ENCODE results near the gene PANX2.

Gene PANX2

GRCh38 chr22:50148166-50148500 is 22.4 kb upstream of the PANX2 start:
- ChIA-PET CTCF (interaction anchor here (1.0 to 4.0 kb wide), 12 partner anchors 11 to 96 kb away, joined by 3 to 23 read pairs (median 5); partner anchors contain the start of gene MLC1), POLR2A (interaction anchor here (0.6 kb wide), 1 partner anchor 123 kb away, joined by 6 read pairs; no protein-coding TSS in a partner anchor)
- no peak for DNase-seq (ENCODE audit: extremely low spot score)
- no peak for TF ChIP-seq CTCF (IDR thresholded peaks at IDR 0.05; ENCODE audit: control extremely low read depth, extremely low read depth, low read depth, missing control alignments)

- ChIA-PET CTCF (interaction anchor here (0.6 to 4.0 kb wide), 20 partner anchors 9 to 218 kb away, joined by 3 to 23 read pairs (median 4); partner anchors contain the start of gene MLC1), POLR2A (no interaction called here)
- DNase-seq (ENCODE audit: extremely low spot score) = peak; percentile 92
- peak; percentile 87 for TF ChIP-seq CTCF (IDR thresholded peaks at IDR 0.05; ENCODE audit: control extremely low read depth, extremely low read depth, low read depth, missing control alignments)
These were observed 21.4 kb upstream of the PANX2 start for GRCh38 chr22:50148991-50149721.

GRCh38 chr22:50150161-50151129 is 20.1 kb upstream of the PANX2 start:
- POLR2A ChIA-PET = no interaction called here
- no peak for TF ChIP-seq CTCF (IDR thresholded peaks at IDR 0.05; ENCODE audit: control extremely low read depth, extremely low read depth, low read depth, missing control alignments)
- CTCF ChIA-PET = interaction anchor here (0.9 to 4.0 kb wide), 8 partner anchors 11 to 92 kb away, joined by 3 to 23 read pairs (median 4); no protein-coding TSS in a partner anchor
- DNase-seq (ENCODE audit: extremely low spot score) = no peak

GRCh38 chr22:50151571-50152537 is 18.7 kb upstream of the PANX2 start:
- POLR2A ChIA-PET = no interaction called here
- CTCF ChIA-PET = interaction anchor here (1.2 to 4.0 kb wide), 3 partner anchors 9 to 86 kb away, joined by 3 to 21 read pairs (median 4); no protein-coding TSS in a partner anchor
- no peak for DNase-seq (ENCODE audit: extremely low spot score)
- no peak for TF ChIP-seq CTCF (IDR thresholded peaks at IDR 0.05; ENCODE audit: control extremely low read depth, extremely low read depth, low read depth, missing control alignments)

- TF ChIP-seq CTCF (IDR thresholded peaks at IDR 0.05; ENCODE audit: control extremely low read depth, extremely low read depth, low read depth, missing control alignments) = no peak
- CTCF ChIA-PET = interaction anchor here (1.4 kb wide), 2 partner anchors 56 to 58 kb away, joined by 3 read pairs; no protein-coding TSS in a partner anchor
- DNase-seq (ENCODE audit: extremely low spot score) = no peak
- POLR2A ChIA-PET = no interaction called here
These were observed 17.3 kb upstream of the PANX2 start for GRCh38 chr22:50153056-50153755.
